Left renal cortex interstitium (tissue), 4 donors: ENCODE results near the gene PTGER4. TPM values are rescaled to one million over a fixed set of nuclear protein-coding genes. Genes with fewer than 3 reads are reported as not detected.

ENCODE experiments used
- DNase-seq, 4 donors: peaks; one replicate each; pipeline ENCODE4 v3.0.0-alpha.2; 2013; ENCODE audit warnings: low read depth in 4 of 4, low spot score in 2 of 4, missing footprints in 1 of 4
- polyA plus RNA-seq, 4 donors: library from polyadenylated mRNA; unstranded; fragments of 120-200 nt; gene quantifications; one replicate each; pipeline ENCODE4 v1.2.1, GENCODE V29; 2013; ENCODE audit not compliant: insufficient read length in 4 of 4

The PTGER4 gene
- polyA plus RNA-seq, 4 donors: 10.1 to 14.3 (median 11.6) TPM

DNA sequence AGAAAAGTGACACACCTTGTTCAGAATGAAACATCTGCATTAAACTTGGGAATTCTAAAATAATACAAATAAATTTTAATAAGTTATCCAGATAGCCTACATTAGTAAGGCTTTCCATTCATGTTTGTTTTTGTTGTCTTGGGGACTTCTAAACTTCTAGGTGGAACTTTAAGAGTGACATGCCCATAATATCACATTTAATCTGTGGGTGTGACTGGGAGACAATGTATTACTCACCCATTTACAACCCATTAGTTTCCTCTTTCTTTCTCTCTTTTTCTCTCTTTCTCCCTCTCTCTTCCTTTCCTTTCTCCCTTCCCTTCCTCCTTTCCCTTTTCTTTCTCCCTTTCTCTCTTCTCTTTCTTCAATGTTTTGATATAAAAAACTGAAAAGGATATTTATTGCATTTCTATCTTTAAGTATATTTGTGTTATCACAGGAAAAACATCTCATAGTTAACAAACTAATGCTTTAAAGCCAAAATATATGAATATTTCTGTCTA, 12.5 kb upstream of the PTGER4 start:
- DNase-seq: no peak

- no peak for DNase-seq
Observed at GRCh38 chr5:40669606-40670390, 9.9 kb upstream of the PTGER4 start.

DNA sequence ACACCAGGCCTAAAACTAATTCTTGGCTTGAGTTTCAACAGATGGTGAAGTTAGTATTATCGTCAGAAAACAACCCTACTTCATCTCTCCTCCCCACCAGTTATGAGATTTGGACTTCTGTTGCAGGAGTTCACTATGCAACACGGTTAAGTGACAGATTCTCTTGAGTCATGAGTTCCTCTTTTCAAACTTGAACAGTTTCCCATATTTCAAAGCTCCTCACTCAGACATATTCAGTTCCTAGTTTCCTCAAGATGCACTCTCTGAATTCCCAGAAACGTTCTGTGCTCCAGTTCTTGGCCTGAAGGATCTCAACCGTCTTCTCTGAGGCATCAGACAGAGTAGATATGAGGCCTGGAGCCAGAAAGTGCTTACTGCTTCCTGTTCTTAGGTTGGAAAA, 7.3 kb upstream of the PTGER4 start:
- DNase-seq: no peak

DNA sequence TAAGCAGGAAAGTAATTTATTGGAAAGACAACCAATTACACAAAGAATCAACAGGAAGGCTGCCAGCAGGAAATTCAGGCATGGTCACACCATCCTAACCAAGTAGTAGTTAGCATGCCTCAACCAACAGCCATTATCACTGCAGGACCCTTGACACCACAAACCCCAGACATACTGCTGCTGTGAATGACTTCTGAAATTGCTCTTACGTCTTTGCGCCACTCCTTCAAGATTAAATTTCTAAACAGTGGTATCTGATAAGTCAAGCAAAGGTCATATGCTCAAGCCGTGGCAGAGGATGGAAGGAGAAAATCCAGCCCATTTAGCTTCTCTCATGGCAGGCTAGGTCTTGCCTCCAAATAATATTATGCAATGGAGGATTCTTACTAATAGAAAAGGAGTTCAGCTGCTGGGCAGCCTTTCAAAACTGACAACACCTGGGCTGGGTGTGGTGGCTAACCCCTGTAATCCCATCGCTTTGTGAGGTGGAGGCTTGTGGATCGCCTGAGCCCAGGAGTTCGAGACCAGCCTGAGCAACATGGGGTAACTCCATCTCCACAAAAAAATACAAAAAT, 5.0 kb upstream of the PTGER4 start:
- DNase-seq: no peak

DNA sequence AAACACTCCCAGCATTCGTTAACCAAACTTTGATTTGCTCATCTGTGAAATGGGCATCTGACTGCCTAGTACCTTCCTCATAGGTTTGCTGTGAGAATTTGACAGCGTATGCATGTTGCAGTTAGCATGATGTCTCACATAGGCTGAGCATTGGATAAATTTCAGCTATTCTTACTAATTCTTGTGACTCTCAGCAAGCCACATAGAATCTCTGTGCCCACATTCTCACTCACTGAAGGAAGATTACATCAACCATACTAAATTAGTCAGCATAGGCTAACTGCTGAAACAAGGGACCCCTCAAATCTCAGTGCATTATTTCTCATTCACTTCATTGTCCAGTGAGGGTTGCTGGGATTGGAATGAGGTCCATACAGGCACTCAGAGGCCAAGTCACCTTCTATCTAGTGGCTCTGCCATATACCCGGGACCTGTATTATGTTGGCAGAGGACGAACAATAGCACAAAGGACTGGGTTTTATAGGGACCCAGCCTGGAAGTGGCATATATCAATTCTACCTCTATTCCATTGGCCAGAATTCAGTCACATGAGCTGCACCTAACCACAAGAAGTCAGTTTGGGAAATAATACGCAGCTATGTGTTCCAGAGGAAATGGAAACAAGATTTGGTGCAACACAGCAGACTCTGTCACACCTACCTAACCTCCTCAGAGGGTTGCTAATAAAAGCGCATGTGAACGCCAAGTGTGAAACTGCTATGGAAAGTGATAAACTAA, 4.2 kb upstream of the PTGER4 start:
- no peak for DNase-seq

- DNase-seq: no peak
Observed at GRCh38 chr5:40676613-40677343, 2.9 kb upstream of the PTGER4 start.

GRCh38 chr5:40677456-40677855, 2.3 kb upstream of the PTGER4 start:
- no peak for DNase-seq

GRCh38 chr5:40678026-40678425, 1.7 kb upstream of the PTGER4 start:
- DNase-seq: no peak

- no peak for DNase-seq
Observed at GRCh38 chr5:40678460-40679147, 1.1 kb upstream of the PTGER4 start.

GRCh38 chr5:40679148-40679912, 385 bp upstream of the PTGER4 start:
- DNase-seq: peak in 3 of 4 donors; percentile 71 to 87 (median 79)

DNA sequence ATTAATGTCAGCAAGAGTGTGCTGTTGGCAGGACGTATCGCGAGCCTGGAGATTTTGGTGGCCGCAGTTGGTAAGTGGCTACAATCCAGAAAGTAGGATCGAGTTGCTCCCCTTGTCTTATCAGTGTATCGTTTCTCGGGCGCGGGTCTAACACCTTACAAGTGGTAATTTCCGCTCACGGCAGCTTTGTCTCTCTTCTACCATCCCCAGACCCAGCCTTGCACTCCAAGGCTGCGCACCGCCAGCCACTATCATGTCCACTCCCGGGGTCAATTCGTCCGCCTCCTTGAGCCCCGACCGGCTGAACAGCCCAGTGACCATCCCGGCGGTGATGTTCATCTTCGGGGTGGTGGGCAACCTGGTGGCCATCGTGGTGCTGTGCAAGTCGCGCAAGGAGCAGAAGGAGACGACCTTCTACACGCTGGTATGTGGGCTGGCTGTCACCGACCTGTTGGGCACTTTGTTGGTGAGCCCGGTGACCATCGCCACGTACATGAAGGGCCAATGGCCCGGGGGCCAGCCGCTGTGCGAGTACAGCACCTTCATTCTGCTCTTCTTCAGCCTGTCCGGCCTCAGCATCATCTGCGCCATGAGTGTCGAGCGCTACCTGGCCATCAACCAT, 1.1 kb downstream of the PTGER4 start:
- DNase-seq: no peak

- no peak for DNase-seq
Observed at GRCh38 chr5:40681363-40682153, 1.8 kb downstream of the PTGER4 start.

DNA sequence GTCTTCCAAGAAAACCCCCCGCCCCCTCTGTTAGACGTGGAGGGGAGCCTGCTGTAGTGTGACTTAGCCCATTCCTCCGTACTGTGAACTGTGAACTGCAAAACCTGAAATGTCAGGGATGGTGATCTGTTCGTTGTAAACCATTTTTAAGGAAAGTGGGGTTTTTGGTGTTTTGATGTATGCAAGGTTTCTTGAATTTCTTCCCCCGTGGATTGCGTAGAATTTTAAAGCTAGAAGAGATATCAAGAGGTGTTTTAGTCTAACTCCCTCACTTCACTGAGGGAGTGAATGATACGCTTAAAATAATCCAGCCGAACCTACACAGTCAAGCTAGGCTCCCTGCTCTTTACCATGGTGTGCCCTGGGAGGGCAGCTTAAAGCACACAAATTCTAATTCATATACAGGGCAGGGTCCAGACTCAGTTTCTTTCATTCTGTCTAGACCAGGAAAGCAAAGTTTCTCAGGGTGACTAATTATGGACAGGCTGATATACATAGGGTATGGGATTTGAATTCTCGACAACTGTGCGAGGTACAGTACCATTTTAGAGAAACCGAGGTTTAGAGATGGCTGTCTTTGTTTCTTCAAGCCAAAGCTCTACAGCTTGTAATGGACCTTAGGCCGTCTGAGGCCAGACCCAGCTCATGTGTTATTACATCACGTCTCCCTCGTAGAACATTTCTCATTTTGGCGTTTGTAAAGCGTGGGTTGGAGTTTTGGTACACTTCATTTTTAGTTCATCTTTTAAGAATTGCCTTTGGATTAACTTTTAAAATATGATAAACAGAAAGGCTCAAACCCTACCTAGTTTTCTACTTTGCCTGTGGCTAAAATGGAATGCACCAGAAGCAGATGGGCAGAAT, 2.7 kb downstream of the PTGER4 start:
- no peak for DNase-seq

DNA sequence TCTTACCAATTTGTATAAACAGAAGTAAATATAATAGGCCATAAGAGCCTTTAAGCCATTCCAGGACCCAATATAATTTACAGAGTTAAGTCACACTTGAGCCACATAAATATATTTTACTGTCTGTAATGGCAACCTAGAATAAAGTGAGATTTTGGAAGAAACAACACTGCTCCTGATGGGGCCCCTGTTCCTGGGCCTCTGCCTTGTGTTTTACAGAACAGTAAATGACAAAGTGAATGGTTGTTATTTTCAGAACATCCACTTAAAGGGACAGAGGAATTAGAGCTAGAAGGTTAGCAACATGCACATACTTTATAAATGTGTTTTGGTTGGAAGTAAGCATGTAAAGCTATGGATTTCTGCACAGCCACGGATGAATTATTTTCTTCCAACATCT, 3.6 kb downstream of the PTGER4 start:
- no peak for DNase-seq

DNA sequence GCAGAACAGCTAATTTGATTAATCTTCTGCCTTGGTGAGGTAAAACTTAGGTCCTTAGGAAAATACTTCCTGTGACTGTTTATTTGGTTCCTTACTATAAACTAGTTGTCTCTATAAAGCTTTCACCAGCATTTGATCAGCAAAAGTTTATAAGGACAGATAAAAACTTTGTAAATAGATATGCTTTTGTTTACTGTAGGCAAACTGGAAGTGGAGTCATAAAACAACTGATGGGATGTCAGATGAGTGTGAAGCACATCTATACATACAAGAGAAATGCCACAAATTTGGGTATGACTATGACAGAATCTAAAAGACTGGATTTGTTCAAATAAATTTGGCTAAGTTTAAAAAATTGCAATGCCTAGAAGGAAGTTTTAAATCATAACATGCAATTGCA, 5.5 kb downstream of the PTGER4 start:
- no peak for DNase-seq

- no peak for DNase-seq
Observed at GRCh38 chr5:40685976-40686486, 6.3 kb downstream of the PTGER4 start.

DNA sequence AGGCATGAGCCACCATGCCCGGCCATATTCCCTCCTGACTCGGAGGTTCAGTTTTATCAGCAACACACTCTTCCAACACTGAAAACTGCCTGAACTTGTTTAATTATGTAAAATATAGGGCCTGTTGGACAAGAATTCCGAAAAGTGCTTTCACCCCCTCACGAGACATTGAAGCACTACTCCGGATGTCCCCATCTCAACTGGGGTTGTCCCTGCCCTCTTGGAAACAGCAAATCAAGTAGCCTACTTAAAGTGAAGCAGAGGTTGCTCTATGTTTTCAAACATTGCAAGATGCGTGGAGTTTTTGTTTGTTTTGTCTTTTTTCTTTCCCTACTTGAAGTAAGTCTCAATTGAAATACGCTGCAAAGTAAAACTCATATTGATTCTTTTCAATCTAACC, 7.6 kb downstream of the PTGER4 start:
- no peak for DNase-seq
